ENCODE results near the gene IL1RAPL2.

DNA sequence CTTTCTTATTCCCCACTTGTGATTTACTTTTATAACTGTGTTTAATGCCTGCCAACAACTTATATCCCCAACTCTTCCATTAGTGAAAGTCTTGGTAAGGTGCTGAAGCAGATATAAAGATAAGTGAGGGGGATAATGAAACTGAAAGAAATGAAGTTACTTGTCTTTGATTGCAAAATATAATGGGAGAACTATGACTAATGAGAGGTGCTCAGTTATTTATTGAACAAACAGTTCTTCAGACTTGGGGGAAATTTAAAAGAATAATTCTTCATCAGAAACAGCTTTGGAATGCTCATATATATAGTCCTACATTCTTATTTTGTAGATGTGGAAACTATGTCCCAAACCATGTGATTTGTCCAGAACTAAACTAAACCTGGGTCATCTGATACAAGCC, 441.0 kb downstream of the IL1RAPL2 start:
- TF ChIP-seq MYC (IDR thresholded peaks at IDR 0.05; ENCODE audit: low read depth, low read length) (no peak), POLR2A (IDR thresholded peaks at IDR 0.05; ENCODE audit: extremely low read depth, insufficient read length) (no peak)
- TF ChIP-seq, protein P1, sequence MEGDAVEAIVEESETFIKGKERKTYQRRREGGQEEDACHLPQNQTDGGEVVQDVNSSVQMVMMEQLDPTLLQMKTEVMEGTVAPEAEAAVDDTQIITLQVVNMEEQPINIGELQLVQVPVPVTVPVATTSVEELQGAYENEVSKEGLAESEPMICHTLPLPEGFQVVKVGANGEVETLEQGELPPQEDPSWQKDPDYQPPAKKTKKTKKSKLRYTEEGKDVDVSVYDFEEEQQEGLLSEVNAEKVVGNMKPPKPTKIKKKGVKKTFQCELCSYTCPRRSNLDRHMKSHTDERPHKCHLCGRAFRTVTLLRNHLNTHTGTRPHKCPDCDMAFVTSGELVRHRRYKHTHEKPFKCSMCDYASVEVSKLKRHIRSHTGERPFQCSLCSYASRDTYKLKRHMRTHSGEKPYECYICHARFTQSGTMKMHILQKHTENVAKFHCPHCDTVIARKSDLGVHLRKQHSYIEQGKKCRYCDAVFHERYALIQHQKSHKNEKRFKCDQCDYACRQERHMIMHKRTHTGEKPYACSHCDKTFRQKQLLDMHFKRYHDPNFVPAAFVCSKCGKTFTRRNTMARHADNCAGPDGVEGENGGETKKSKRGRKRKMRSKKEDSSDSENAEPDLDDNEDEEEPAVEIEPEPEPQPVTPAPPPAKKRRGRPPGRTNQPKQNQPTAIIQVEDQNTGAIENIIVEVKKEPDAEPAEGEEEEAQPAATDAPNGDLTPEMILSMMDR (IDR thresholded peaks at IDR 0.05; ENCODE audit: low read depth, low read length), result no peak

Measured in NB4 (cell line).